GM23338 (cell line): ENCODE measurements around the gene STAT1. TPM values are rescaled to one million over a fixed set of nuclear protein-coding genes. Genes with fewer than 3 reads are reported as not detected.

Experiments
- ATAC-seq: fragments of 200-7000 bp; cut with Tn5 transposase; 3 replicates; pipeline ENCODE4 v1.9.1; 2020
- DNase-seq: peaks from one replicate; pipeline ENCODE4 v3.0.0-alpha.2; 2015; ENCODE audit warnings: low spot score
- H2AFZ ChIP-seq: fragments of 200-600 bp; sonication (generic); 2 replicates; pipeline ENCODE4 v1.8.0; 2016; ENCODE audit warnings: antibody characterized with exemption, mild to moderate bottlenecking, moderate library complexity
- H3F3A ChIP-seq: fragments of 200-600 bp; sonication (generic); replicated peaks from 2 replicates; pipeline ENCODE4 v1.8.0; 2017; ENCODE audit warnings: antibody characterized with exemption, mixed run types, low read depth
- H3K27ac ChIP-seq: fragments of 200-600 bp; sonication (generic); 2 replicates; pipeline ENCODE4 v1.6.1; 2016; ENCODE audit warnings: low read depth
- H3K27me3 ChIP-seq: fragments of 200-600 bp; sonication (generic); 2 replicates; pipeline ENCODE4 v1.8.0; 2016; ENCODE audit warnings: mild to moderate bottlenecking, mixed run types, moderate library complexity; ENCODE audit not compliant: insufficient read depth
- H3K36me3 ChIP-seq: fragments of 200-600 bp; sonication (generic); 2 replicates; pipeline ENCODE4 v1.8.0; 2016; ENCODE audit warnings: mild to moderate bottlenecking; ENCODE audit not compliant: insufficient read depth
- H3K4me1 ChIP-seq: fragments of 200-600 bp; sonication (generic); 2 replicates; pipeline ENCODE4 v1.8.0; 2016; ENCODE audit warnings: mild to moderate bottlenecking, moderate library complexity; ENCODE audit not compliant: insufficient read depth
- H3K4me2 ChIP-seq: fragments of 200-600 bp; sonication (generic); 2 replicates; pipeline ENCODE4 v1.7.1; 2017; ENCODE audit warnings: mixed run types
- H3K4me3 ChIP-seq: fragments of 200-600 bp; sonication (generic); 2 replicates; pipeline ENCODE4 v1.6.1; 2016; ENCODE audit warnings: mixed run types
- H3K79me2 ChIP-seq: fragments of 200-600 bp; sonication (generic); replicated peaks from 2 replicates; pipeline ENCODE4 v1.8.0; 2017; ENCODE audit warnings: mild to moderate bottlenecking; ENCODE audit not compliant: insufficient read depth
- H3K9me2 ChIP-seq: fragments of 200-600 bp; sonication (generic); 2 replicates; pipeline ENCODE4 v1.8.0; 2017; ENCODE audit not compliant: insufficient read depth
- H4K20me1 ChIP-seq: fragments of 200-600 bp; sonication (generic); replicated peaks from 2 replicates; pipeline ENCODE4 v1.8.0; 2017; ENCODE audit warnings: mild to moderate bottlenecking; ENCODE audit not compliant: insufficient read depth
- H3K27ac Mint-ChIP-seq: 2 replicates; pipeline ENCODE4 v1.8.0; 2020; ENCODE audit warnings: inconsistent platforms, mild to moderate bottlenecking, moderate library complexity, mixed read lengths
- H3K27me3 Mint-ChIP-seq: 3 replicates; pipeline ENCODE4 v1.8.0; 2022; ENCODE audit warnings: low read depth, mild to moderate bottlenecking, moderate library complexity, mixed read lengths, inconsistent platforms; ENCODE audit not compliant: insufficient read depth, poor library complexity
- H3K36me3 Mint-ChIP-seq: 3 replicates; pipeline ENCODE4 v1.8.0; 2021; ENCODE audit warnings: low read depth, mild to moderate bottlenecking, inconsistent platforms, moderate library complexity, mixed read lengths
- H3K4me1 Mint-ChIP-seq: 3 replicates; pipeline ENCODE4 v1.8.0; 2020; ENCODE audit warnings: mild to moderate bottlenecking, inconsistent platforms, mixed read lengths
- H3K4me3 Mint-ChIP-seq: 3 replicates; pipeline ENCODE4 v1.8.0; 2021; ENCODE audit warnings: moderate library complexity, mild to moderate bottlenecking, inconsistent platforms, mixed read lengths
- H3K9me3 Mint-ChIP-seq: 3 replicates; pipeline ENCODE4 v1.8.0; 2020; ENCODE audit warnings: moderate library complexity, mild to moderate bottlenecking, inconsistent platforms, mixed read lengths
- CREB1 ChIP-seq: fragments of 250-450 bp; sonication (Bioruptor Pico); IDR thresholded peaks from 2 replicates; pipeline ENCODE4 v1.5.0; 2020; ENCODE audit warnings: low read depth, mild to moderate bottlenecking, moderate library complexity
- ETS1 ChIP-seq: IDR thresholded peaks from 2 replicates; pipeline ENCODE4 v1.6.1; 2016; ENCODE audit warnings: antibody characterized with exemption
- EZH2 ChIP-seq: fragments of 200-600 bp; sonication (generic); IDR thresholded peaks from one replicate; pipeline ENCODE4 v1.8.0; 2017; ENCODE audit warnings: antibody characterized with exemption, mild to moderate bottlenecking, low read depth; ENCODE audit not compliant: unreplicated experiment
- EZH2phosphoT487 ChIP-seq: fragments of 200-600 bp; sonication (generic); IDR thresholded peaks from one replicate; pipeline ENCODE4 v1.8.1; 2018; ENCODE audit warnings: antibody characterized with exemption; ENCODE audit not compliant: unreplicated experiment
- JUNB ChIP-seq: IDR thresholded peaks from one replicate; pipeline ENCODE4 v1.6.1; 2016; ENCODE audit warnings: antibody characterized with exemption; ENCODE audit not compliant: unreplicated experiment
- NANOG ChIP-seq: IDR thresholded peaks from 2 replicates; pipeline ENCODE4 v1.6.1; 2016; ENCODE audit warnings: antibody characterized with exemption, borderline replicate concordance
- POLR2AphosphoS5 ChIP-seq: IDR thresholded peaks from 2 replicates; pipeline ENCODE4 v1.6.1; 2016; ENCODE audit warnings: antibody characterized with exemption, low read depth
- STAT1 ChIP-seq: IDR thresholded peaks from one replicate; pipeline ENCODE4 v1.6.1; 2016; ENCODE audit warnings: antibody characterized with exemption; ENCODE audit not compliant: unreplicated experiment
- ZNF114 ChIP-seq: fragments of 250-450 bp; sonication (Bioruptor Pico); IDR thresholded peaks from 2 replicates; pipeline ENCODE4 v1.5.0; 2020; ENCODE audit warnings: mild to moderate bottlenecking, moderate library complexity
- ZNF462 ChIP-seq: fragments of 250-450 bp; sonication (Bioruptor Pico); IDR thresholded peaks from 2 replicates; pipeline ENCODE4 v1.5.0; 2020; ENCODE audit warnings: mild to moderate bottlenecking, moderate library complexity
- polyA plus RNA-seq: library from polyadenylated mRNA; unstranded; fragments of >200 nt; fragmentation: Nextera tagmentation; extraction: Ambion mirVana; gene quantifications from 2 replicates; pipeline ENCODE4 v1.2.1, GENCODE V29; 2016
- total RNA-seq: library from RNA; depleted of rRNA; stranded (reverse); fragments of >200 nt; shearing (Covaris generic); gene quantifications from 2 replicates; pipeline ENCODE4 v1.2.3, GENCODE V29; 2014

Gene STAT1
- total and polyA plus RNA-seq, 2 experiments from 2014 or later: 15.1 to 47.4 TPM

GRCh38 chr2:190930411-190930810 lies 83.6 kb downstream of the STAT1 start:
- no peaks in the 10 kb centered on the region for H3K27me3 Mint-ChIP-seq
- peak overlapping the region; percentile 75 for H3K27ac Mint-ChIP-seq
- H3K4me1 Mint-ChIP-seq: peaks cover 42% of the 10 kb centered on the region
- H3K27me3 ChIP-seq: no peaks in the 10 kb centered on the region
- TF ChIP-seq EZH2: no peak
- no peak for TF ChIP-seq EZH2phosphoT487
- TF ChIP-seq POLR2AphosphoS5: no peak
- no peak for TF ChIP-seq NANOG
- TF ChIP-seq JUNB: no peak
- no peak for TF ChIP-seq STAT1
- no peak for TF ChIP-seq ZNF114 (CRISPR knock-in tag)
- TF ChIP-seq CREB1 (CRISPR knock-in tag): no peak
- no peak for TF ChIP-seq ETS1
- TF ChIP-seq ZNF462 (CRISPR knock-in tag): no peak
- no peaks in the 10 kb centered on the region for H3K9me2 ChIP-seq
- no peaks in the 10 kb centered on the region for H3K79me2 ChIP-seq
- no peak overlapping the region for H2AFZ ChIP-seq
- no peak overlapping the region for H3K4me3 ChIP-seq
- peaks cover 7% of the 10 kb centered on the region; the same call in 1 of the 2 replicates for H3K36me3 ChIP-seq
- no peaks in the 10 kb centered on the region for H3K9me3 Mint-ChIP-seq
- peak overlapping the region; percentile 6; the same call in 1 of the 2 replicates for H3K27ac ChIP-seq
- ATAC-seq: no peak
- peaks cover 27% of the 10 kb centered on the region for H3K36me3 Mint-ChIP-seq
- H3K4me2 ChIP-seq: no peak overlapping the region
- no peaks in the 10 kb centered on the region for H3F3A ChIP-seq
- no peak for DNase-seq
- H4K20me1 ChIP-seq: no peaks in the 10 kb centered on the region
- H3K4me1 ChIP-seq: peaks cover 38% of the 10 kb centered on the region
- H3K4me3 Mint-ChIP-seq: no peak overlapping the region
